Calu3 (cell line): ENCODE data around the gene CACNA2D4. TPM values are rescaled to one million over a fixed set of nuclear protein-coding genes. Genes with fewer than 3 reads are reported as not detected.

Experiments used
- BruUV-seq: library from RNA; stranded (reverse); fragments of 400-500 nt; replicated peaks from 2 replicates; lab custom pipeline; 2021; lab: Mats Ljungman, UMichigan
- CTCF ChIA-PET: fragments of 300-600 bp; sonication (Branson Sonifier 250); formaldehyde crosslinking; loops from one replicate; lab custom pipeline; 2022; ENCODE audit warnings: antibody characterized with exemption; lab: Charles Lee
- DNase-seq: peaks from one replicate; pipeline ENCODE4 v3.0.0; 2022
- H3K27ac Mint-ChIP-seq: one replicate; pipeline ENCODE4 v1.8.0; 2022; ENCODE audit warnings: mixed read lengths; ENCODE audit not compliant: unreplicated experiment
- H3K27me3 Mint-ChIP-seq: one replicate; pipeline ENCODE4 v1.8.0; 2022; ENCODE audit warnings: mixed read lengths; ENCODE audit not compliant: unreplicated experiment
- H3K36me3 Mint-ChIP-seq: one replicate; pipeline ENCODE4 v1.8.0; 2022; ENCODE audit warnings: mild to moderate bottlenecking, moderate library complexity, mixed read lengths; ENCODE audit not compliant: insufficient read depth, unreplicated experiment
- H3K4me1 Mint-ChIP-seq: one replicate; pipeline ENCODE4 v1.8.0; 2022; ENCODE audit warnings: mild to moderate bottlenecking, low read depth, mixed read lengths; ENCODE audit not compliant: unreplicated experiment
- H3K4me3 Mint-ChIP-seq: one replicate; pipeline ENCODE4 v1.8.0; 2022; ENCODE audit warnings: mild to moderate bottlenecking, low read depth, moderate library complexity, mixed read lengths; ENCODE audit not compliant: unreplicated experiment
- H3K9me3 Mint-ChIP-seq: one replicate; pipeline ENCODE4 v1.8.0; 2022; ENCODE audit warnings: low read depth, mixed read lengths; ENCODE audit not compliant: unreplicated experiment
- CTCF ChIP-seq: fragments of 200-600 bp; IDR thresholded peaks from one replicate; pipeline ENCODE4 v1.8.0; 2022; ENCODE audit warnings: antibody characterized with exemption; ENCODE audit not compliant: unreplicated experiment
- intact Hi-C: fragments of 100-400 bp; cut with micrococcal nuclease; formaldehyde crosslinking; loops from one replicate; pipeline ENCODE4 v1.10.0; 2022; ENCODE audit not compliant: unreplicated experiment
- total RNA-seq: library from RNA; stranded (reverse); gene quantifications from 2 replicates; pipeline ENCODE4 v1.2.3, GENCODE V29; 2022

CACNA2D4 gene
- total RNA-seq, 1 experiment from 2014 or later = 0.80 TPM

- no peak for TF ChIP-seq CTCF
- Mint-ChIP-seq H3K9me3 (no peaks in the 10 kb centered on the region), H3K27ac (no peak overlapping the region), H3K36me3 (no peaks in the 10 kb centered on the region), H3K4me3 (peak overlapping the region; percentile 67), H3K4me1 (no peaks in the 10 kb centered on the region), H3K27me3 (peaks cover 51% of the 10 kb centered on the region)
- no TSS peak for BruUV-seq
- no peak for DNase-seq
- intact Hi-C loops = no loop called here
- CTCF ChIA-PET = no interaction called here
Observed at GRCh38 chr12:1908758-1909157, 9.7 kb downstream of the CACNA2D4 start.

GRCh38 chr12:1907652-1908611, 10.5 kb downstream of the CACNA2D4 start:
- peak overlapping the region; percentile 69 for H3K4me3 Mint-ChIP-seq
- intact Hi-C loops = no loop called here

GRCh38 chr12:1906579-1906978, 11.9 kb downstream of the CACNA2D4 start:
- CTCF ChIA-PET = no interaction called here
- Mint-ChIP-seq H3K4me1 (no peaks in the 10 kb centered on the region), H3K4me3 (no peak overlapping the region), H3K36me3 (no peaks in the 10 kb centered on the region), H3K9me3 (peaks cover 3% of the 10 kb centered on the region), H3K27ac (no peak overlapping the region), H3K27me3 (peaks cover 46% of the 10 kb centered on the region)
- DNase-seq = no peak
- BruUV-seq = no TSS peak
- intact Hi-C loops = no loop called here
- TF ChIP-seq CTCF = no peak

More at GRCh38 chr12:1907652-1908611, 10.5 kb downstream of the CACNA2D4 start:
- Mint-ChIP-seq H3K9me3 (no peaks in the 10 kb centered on the region), H3K27ac (no peak overlapping the region), H3K4me1 (no peaks in the 10 kb centered on the region), H3K36me3 (no peaks in the 10 kb centered on the region), H3K27me3 (peaks cover 46% of the 10 kb centered on the region)
- TF ChIP-seq CTCF = no peak
- no TSS peak for BruUV-seq
- DNase-seq = peak; percentile 86
- CTCF ChIA-PET = no interaction called here

DNA sequence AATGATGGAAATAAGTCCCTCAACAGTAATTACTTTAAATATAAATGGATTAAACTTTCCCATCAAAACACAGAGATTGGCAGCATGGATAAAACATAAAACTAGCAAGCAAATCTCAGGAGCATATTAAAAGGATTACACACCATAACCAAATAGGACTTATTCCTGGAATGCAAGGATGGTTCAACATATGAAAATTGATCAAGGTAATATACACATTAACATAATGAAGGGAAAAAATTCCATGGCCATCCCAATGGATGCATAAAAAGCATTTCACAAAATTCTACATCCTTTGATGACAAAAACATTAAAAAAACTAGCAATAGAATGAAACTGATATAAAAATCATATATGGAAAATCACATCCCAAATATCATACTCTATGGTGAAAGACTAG, 13.6 kb downstream of the CACNA2D4 start:
- peaks cover 3% of the 10 kb centered on the region for H3K9me3 Mint-ChIP-seq
- no peak for TF ChIP-seq CTCF
- no peak overlapping the region for H3K4me3 Mint-ChIP-seq
- peaks cover 38% of the 10 kb centered on the region for H3K27me3 Mint-ChIP-seq
- no peak for DNase-seq
- intact Hi-C loops = no loop called here
- CTCF ChIA-PET = no interaction called here
- BruUV-seq = no TSS peak
- H3K36me3 Mint-ChIP-seq = no peaks in the 10 kb centered on the region
- H3K27ac Mint-ChIP-seq = no peak overlapping the region
- no peaks in the 10 kb centered on the region for H3K4me1 Mint-ChIP-seq
